ENCODE data around the gene SCLY. TPM values are rescaled to one million over a fixed set of nuclear protein-coding genes. Genes with fewer than 3 reads are reported as not detected.

Gene SCLY
- polyA plus RNA-seq, 1 donor, result 11.3 TPM

DNA sequence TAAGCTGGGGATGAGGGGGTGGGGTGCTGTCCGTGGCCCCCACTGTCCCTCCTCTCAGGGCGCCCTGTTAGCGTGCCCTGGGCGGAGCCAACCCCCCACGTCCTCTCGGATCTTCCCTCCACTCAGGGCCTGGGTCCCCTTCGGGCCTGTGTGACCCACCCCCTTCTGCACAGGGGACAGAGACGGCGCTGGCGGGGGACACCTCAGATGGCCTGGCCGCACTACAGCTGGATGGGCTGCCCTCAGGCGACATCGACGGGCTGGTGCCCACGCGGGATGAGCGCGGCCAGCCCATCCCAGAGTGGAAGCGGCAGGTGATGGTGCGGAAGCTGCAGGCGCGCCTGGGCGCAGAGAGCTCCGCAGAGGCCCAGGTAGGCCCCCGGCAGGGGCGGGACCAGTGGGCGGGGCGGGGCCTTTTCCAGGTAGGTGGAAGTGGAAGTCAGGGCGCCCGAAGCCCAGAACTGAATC lies 67.8 kb downstream of the SCLY start:
- no peak for DNase-seq

DNA sequence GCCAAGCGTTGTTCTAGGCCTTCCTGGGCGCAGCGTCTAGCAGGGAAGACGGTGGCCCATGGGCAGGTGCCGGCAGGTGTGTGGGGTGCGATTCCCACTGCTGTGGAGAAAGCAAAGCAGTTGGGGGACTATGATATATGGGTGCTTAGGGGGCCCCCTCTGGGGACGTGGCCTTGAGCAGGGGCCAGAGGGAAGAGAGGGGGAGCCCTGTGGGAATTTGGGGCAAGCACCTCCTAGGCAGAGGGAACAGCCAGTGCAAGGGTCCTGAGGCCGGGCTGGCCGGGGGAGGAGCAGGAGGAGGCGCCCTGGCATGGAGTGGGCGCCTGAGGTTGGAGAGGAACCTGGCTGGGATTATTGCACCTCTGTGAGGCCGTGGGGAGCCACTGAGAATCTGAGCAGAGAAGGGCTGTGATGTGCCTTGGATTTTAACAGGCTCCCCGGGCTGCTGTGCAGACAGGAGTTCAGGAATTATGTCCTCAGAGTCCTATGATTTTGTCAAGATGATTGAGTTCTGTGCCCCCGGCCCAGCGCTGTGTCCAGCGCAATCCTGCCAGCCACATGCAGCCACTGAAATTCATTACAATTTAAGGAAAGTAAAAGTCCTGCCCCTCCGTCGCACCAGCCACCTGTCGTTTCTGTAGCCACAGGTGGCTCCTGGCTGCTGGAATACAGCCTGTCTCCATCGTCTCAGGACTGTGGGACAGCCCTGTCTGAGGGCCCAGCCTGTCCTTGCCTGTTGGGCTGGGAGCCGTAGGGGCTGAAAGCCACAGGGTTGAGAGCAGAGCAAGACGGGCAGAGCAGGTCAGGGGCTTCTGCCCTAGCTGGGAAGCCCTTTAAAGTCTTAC lies 68.6 kb downstream of the SCLY start:
- no peak for DNase-seq

DNA sequence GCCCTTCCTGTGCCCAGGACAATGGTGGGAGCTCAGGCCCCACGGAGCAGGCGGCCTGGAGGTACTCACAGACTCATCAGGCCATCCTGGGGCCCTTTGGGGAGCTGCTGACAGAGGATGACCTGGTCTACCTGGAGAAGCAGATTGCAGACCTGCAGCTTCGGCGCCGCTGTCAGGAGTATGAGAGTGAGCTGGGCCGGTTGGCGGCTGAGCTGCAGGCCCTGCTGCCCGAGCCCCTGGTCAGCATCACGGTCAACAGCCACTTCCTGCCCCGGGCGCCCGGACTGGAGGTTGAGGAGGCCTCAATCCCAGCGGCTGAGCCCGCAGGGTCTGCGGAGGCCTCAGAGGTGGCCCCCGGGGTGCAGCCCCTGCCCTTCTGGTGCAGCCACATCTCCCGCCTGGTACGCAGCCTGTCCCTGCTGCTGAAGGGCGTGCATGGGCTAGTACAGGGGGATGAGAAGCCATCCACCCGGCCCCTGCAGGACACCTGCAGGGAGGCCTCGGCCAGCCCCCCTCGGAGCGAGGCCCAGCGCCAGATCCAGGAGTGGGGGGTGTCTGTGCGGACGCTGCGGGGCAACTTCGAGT lies 69.4 kb downstream of the SCLY start:
- no peak for DNase-seq

DNA sequence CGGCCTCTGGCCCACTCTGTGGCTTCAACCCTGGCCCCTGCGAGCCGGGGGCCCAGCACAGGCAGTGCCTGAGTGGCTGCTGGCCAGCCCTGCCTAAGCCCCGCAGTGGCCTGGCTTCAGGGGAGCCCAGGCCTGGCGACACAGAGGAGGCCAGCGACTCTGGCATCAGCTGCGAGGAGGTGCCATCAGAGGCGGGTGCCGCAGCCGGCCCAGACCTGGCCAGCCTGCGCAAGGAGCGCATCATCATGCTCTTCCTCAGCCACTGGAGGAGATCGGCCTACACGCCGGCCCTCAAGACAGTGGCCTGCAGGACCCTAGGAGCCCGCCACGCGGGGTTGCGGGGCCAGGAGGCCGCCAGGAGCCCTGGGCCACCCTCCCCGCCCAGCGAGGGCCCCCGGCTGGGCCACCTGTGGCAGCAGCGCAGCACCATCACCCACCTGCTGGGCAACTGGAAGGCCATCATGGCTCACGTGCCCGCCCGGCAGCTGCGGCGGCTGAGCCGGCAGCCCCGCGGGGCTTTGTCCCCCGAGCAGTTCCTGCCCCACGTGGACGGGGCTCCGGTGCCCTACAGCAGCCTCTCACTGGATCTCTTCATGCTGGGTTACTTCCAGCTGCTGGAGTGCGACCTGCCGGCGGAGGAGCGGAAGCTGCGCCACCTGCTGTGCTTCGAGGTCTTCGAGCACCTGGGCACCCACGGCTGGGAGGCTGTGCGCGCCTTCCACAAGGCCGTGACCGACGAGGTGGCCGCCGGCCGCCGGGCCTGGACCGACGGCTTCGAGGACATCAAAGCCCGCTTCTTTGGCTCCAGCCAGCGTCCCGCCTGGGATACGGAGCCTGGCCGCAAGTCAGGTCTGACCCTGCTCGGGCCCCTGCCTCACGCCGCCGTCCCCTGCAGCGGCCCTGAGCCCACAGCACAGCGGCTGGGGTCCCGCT lies 70.2 kb downstream of the SCLY start:
- DNase-seq, result no peak

DNA sequence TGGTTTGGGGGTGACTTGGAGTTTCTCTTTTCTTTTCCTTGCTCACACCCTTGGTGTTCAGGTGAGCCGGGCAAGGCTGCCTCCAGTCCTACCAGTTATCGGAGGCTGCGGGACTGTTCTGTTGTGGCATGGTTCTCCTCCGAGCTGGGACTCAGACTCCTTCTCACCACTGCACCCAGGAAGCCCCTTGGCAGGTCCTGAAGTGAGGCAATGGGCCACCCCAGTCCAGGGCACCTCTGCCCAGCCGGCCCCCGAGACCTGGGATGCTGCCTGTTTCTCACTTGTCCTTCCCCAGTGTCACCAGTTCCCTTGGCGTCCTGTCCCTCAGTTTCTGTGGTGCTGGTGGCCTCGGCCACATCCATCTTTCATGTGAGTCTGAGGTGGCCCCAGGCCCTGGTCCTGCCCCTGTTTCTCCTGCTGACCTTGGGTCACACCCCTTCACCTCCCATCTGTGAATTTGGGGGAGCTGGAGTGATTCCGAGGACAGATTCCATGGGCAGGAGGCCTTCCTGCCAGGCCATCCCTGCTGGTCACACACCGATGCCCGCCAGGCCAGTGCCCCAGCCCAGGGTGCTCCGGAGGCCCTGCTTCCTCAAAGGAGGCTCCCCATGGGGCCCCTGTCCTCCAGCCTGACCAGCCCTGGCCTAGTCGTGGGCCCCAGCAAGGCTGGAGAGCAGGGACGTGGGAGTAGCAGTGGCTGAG lies 71.1 kb downstream of the SCLY start:
- no peak for DNase-seq

DNA sequence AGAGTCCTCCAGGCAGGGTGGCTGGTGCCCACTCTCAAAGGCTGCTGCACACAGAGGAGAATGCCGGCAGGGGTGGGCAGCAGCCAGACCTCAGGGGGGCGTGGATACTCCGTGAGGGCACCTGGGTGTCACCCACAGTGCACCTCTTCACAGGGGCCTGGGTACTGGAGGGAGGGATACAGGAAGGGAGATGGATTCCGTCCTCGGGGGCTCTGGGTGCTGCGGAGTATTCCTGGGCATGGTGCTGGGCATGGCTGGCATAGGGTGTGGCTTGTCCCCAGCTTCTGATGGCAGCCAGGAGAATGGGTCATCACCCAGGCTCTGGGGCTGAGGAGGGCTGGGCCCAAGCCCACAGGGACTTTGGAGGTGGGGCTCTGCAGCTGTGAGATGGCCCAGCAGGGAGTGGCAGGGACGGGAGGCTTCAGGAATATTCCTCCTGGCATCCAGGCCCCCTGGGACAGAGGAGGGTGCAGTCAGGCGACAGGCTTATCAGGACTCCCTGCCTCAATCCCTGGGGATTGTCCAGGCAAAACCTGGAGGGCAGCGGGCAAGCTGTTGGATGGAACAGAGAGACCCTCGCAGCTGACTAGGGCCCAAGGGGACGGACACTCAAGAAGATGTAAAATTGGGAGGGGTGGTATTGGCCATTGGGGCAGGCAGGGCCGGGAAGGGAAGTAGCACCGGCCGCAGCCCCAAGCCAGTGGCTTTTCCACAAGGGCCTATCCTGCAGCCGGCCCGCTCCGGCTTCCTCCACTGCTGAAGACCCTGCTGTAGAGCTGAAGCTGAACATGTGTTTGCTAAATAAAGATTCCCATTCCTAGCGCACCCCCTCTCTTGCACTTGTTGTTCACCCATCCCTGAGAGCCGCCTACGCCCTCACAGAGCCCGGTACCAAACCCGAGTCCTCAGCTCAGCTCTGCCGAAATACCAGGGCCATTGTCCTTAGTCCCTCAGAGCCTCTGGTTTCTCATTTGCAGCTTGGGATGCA lies 72.0 kb downstream of the SCLY start:
- DNase-seq, result no peak

DNA sequence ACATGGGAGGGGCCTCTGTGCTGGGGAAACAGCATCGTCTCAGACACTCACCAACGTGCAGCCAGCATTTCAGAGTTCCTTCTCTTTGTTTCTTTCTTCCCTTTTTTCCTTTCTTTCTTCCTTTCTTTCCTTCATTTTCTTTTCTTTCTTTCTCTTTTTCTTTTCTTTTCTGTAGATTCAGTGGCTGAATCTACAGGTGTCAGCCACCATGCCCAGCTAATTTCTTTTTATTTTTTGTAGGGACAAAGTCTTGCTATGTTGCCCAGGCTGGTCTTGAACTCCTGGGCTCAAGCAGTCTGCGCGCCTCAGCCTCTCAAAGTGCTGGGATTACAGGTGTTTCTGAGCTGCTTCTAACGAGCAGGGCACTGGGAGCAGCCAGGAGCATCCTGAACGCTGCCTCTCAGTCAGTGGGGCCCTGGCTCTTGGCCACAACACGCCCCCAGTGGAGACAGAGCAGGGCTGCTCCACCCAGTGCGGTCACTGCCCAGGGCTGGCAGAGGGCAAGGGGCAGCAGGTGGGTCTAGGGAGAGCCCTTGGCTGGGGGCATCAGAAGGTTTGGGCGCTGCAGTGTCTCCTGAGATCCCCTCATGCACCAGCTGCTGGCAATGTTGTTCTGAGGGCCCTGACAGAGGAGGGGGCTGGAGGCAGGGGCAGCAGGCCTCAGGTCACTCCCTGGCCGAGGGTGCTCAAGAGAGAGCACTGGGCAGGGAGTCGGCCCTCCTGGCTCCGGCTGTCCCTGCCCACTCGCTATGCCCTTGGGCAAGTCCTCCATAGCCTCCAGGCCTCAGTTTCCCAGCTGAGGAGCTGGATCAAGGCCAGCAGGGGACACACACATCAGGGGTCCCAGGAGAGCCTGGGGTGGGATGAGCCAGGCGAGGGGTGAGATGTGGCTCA lies 72.9 kb downstream of the SCLY start:
- DNase-seq, result no peak

DNA sequence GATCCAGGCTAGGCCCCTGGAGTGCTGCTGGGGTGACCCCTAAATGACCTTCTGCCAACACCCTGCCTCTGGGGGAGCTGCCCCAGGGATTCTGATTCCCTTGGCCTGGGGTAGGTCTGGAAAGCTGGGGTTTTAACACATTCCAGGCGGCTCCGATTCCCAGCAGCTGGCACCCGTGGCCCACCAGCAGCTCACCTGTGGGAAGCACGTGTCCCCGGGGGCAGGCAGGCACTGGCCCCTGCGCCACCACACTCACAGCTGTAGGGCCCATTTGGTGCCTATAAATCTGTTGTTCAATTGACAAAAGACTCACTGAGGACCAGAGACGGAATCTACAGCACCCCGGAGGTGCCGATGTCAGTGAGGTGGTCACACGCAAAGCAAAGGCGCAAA lies 73.6 kb downstream of the SCLY start:
- DNase-seq, result no peak

DNA sequence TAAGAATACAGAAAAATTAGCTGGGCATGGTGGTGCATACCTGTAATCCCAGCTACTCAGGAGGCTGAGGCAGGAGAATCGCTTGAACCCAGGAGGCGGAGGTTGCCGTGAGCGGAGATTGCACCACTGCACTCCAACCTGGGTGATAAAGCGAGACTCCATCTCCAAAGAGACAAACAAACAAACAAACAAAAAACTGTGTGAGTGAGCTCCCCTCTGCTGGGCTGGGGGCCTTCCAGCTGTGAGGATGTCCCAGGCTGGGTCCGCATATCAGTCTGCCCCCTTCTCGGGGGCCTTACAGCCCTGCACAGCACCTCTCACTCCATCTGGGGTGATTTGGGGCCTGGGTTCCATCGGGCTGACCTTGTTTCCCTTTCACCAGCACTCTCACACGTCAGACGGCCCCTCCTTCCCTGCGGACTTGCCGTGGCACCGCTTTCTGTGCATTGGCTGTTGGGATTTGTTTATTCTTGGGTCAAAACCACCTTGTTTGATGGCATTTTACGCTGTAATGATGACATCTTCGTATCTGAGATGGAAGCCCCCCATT lies 74.9 kb downstream of the SCLY start:
- no peak for DNase-seq

DNA sequence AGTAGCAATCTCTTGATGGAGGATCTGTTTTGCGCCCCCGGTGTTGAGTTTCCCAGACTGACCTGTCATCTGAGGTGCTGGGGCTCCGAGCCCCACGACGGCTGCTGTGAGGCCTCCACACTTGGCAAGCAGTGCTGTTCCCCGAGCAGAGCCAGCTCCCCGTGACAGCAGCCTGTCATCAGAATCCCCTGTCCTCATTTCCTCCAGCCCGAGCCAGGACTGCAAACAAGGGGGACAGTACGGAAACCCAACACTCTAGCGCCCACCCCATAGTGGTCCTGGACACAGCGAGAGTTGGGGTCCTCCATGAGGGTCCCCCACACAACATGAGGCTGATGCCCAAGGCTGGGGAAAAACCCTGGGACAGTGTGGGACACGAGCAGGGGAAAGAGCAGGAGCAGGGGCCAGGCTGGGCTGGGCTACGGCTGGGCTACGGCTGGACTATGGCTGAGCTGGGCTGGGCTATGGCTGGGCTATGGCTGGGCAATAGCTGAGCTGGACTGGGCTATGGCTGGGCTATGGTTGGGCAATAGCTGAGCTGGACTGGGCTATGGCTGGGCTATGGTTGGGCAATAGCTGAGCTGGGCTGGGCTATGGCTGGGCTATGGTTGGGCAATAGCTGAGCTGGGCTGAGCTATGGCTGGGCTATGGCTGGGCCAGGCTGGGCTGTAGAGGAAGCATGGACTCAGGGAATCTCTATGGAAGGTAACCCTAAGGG lies 76.2 kb downstream of the SCLY start:
- DNase-seq, result no peak

DNA sequence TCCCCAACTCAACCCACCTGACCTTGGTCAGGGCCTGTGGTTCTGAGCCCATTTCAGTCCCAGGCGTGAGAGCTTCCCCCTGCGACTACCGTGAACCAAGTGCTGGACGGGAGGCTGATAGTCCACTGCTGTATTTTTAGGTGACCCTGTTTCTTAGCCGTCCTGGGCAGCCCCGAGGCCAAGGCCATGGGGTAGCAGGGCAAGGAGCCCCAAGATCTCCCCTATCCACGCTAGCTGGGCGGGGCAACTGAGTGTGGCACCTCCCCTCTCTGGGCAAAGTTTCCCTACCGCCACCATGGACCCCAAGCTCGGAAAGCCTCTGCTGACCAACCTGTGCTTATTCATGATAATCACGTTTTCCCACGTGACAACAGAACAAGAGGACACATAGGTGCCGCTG lies 77.1 kb downstream of the SCLY start:
- no peak for DNase-seq

DNA sequence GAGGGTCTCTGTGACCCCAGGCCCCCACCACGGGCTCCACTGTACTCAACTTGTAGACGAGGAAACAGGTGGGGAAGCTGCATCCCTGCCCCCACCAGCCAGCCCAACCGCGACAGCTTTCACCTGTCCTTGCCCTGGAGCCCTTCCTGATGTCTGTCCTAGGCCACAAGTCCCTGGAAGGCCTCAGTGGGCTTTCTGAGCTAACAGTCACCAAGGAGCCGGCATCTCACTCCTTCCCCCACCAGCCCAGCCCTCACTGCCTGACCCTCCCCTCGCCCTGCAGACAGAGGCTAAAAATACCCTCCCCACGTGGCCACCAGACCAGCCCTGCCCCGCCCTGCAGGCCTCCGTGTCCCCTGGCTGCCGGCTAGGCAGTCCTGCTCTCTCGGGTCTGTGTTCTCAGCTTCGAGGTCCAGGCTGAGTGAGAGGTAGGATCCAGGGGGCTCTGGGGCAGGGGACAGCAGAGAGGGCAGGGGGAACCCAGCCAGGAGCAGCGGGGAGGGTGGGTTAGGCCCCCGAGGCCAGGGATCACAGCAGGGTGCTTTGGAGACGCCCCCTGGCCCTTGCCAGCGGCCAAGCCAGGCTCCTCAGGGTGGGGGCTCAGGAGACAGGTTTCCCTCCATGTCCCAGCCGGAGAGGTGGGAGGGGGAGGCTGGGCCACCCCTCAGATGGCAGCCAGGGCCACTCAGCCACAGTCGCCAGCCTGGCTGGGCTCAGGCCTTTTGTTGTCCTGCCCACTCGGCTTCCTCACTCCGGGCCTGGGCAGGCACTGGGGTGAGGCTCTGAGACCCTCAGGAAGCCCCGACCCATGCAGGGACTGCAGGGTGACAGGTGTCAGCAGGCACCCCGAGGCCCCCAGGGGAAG lies 77.8 kb downstream of the SCLY start, which contains the start of gene KLHL30:
Gene KLHL30, plus strand, starts transcription at position 338 of the 865 bp plus-strand sequence. CDS start 2,087 bp downstream, outside the sequence.
- DNase-seq, result no peak

DNA sequence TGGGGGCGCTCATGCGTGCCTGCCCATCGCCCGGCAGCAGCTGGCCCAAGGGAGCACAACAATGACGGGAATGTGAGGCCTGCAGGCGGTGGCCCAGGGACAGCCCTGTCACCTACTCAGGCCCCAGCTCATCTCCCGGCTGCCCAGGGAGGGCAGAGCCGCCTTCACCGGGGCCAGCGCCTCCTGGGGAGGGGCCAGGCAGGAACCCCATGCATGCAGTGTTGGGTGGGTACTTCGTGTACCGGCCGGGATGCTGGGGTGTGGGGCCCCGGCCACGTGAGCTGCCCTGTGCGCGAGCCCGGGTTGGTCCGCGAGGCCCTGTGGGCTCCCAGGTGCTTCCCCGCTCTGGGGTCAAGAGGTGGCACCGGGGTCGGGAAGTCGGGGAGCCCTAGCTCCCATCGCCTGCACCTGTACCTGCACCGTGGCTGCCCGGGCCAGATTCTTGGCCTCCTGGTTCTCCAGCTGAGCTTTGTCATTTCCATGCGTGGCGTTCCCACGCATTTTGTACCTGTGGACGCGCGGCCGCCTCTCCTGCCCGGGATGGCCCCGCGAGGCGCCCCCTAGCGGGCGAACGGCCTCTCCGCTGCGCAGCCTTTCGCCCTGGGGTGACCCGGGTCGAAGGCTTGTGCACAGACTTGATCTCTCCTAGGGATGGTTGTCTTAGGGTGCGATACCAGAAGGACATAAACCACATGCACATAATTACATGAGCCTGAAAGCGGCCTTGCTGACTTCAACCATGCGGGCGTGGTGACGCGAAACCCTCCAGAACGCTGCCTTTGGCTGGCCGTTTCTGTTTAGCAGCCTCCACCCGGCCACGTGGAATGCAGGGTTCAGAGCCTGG lies 78.6 kb downstream of the SCLY start:
- no peak for DNase-seq

DNA sequence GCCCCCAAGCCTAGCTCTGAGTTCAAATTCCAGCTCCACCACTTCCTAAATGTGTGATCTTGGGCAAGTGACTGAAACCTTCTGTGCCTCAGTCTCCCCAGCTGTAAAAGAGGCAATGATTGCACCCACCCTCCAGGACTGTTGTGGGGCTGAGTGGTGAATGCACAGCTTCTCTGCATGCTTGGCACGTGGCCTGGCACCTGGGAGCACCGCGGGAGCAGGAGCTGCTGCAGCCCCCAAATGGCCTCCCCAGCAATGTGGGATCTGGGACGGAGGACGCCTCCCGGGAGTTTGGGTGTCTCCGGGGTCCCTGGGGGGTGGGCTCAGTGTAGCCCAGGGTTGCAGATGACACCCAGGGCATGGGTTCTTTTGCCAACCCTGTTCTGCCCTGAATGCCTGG lies 79.2 kb downstream of the SCLY start:
- no peak for DNase-seq

DNA sequence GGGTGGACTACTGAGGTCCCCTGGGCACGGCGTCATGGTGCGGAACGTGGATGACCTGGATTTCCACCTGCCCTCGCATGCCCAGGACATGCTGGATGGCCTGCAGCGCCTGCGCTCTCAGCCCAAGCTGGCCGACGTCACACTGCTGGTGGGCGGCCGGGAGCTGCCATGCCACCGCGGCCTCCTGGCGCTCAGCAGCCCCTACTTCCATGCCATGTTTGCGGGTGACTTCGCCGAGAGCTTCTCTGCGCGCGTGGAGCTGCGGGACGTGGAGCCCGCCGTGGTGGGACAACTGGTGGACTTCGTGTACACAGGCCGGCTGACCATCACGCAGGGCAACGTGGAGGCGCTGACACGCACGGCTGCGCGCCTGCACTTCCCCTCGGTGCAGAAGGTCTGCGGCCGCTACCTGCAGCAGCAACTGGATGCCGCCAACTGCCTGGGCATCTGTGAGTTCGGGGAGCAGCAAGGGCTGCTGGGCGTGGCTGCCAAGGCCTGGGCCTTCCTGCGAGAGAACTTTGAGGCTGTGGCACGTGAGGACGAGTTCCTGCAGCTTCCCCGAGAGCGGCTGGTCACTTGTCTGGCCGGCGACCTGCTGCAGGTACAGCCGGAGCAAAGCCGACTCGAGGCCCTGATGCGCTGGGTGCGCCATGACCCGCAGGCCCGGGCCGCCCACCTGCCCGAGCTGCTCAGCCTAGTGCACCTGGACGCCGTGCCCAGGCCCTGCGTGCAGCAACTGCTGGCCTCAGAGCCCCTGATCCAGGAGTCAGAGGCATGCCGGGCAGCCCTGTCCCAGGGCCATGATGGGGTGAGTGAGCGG lies 80.1 kb downstream of the SCLY start:
- DNase-seq, result no peak

Measured in hindlimb muscle (tissue), 1 donor.